BJ (cell line): Measurements from ENCODE around the gene MICAL3. TPM values are rescaled to one million over a fixed set of nuclear protein-coding genes. Genes with fewer than 3 reads are reported as not detected.

Source experiments
- CTCF ChIA-PET: fragments of 350-600 bp; formaldehyde crosslinking; extraction: SDS; loops from one replicate; lab custom pipeline; 2021; ENCODE audit warnings: antibody characterized with exemption, inconsistent platforms; lab: Yijun Ruan, JAX
- POLR2A ChIA-PET: fragments of 300-600 bp; sonication (Branson Sonifier 250); formaldehyde crosslinking; extraction: SDS; loops from one replicate; lab custom pipeline; 2021; ENCODE audit warnings: antibody characterized with exemption; lab: Charles Lee
- DNase-seq: peaks from one replicate; pipeline ENCODE4 v3.0.0-alpha.2; 2011; ENCODE audit warnings: low read depth
- H3K27me3 ChIP-seq: 2 replicates; pipeline ENCODE4 v1.6.0; 2011; ENCODE audit warnings: low read length; ENCODE audit not compliant: control insufficient read depth, insufficient read depth
- H3K36me3 ChIP-seq: 2 replicates; pipeline ENCODE4 v1.5.1; 2011; ENCODE audit warnings: low read length; ENCODE audit not compliant: control insufficient read depth, insufficient read depth
- H3K4me3 ChIP-seq: 2 replicates; pipeline ENCODE4 v1.5.1; 2011; ENCODE audit warnings: low read depth, mild to moderate bottlenecking, control low read depth, low read length
- polyA plus RNA-seq: library from polyadenylated mRNA; depleted of rRNA; stranded (reverse); fragments of >200 nt; gene quantifications from 2 replicates; pipeline ENCODE4 v1.2.3, GENCODE V29; 2011
- TF ChIP-seq, protein P1 (sequence below): IDR thresholded peaks from 2 replicates; pipeline ENCODE4 v1.5.1; 2011; ENCODE audit warnings: low read depth, mild to moderate bottlenecking, control low read depth, inconsistent platforms, low read length, moderate library complexity; ENCODE audit not compliant: insufficient read depth

The MICAL3 gene
- polyA plus RNA-seq, 1 experiment = 16.4 TPM

DNA sequence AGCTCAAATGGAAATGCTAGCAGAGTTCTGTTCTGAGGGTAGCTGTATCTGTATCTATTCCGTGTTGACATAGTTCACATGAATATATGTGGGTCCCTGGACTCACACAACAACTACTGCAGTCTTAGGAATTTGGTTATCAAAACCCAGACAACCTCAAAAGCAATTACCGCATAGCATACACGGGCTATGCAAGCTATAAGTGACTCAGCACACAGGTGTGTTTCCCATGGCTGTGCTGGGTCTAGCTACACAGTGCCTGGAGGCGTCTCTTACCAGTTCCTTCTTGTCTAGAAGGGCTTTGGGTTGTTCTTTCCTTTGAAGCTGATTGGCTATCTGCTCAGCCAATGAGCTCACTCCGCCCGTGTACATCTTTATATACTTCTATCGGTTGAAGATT is 151.9 kb downstream of the MICAL3 start:
- DNase-seq = no peak
- H3K36me3 ChIP-seq = peaks cover 17% of the 10 kb centered on the region
- ChIA-PET CTCF (no interaction called here), POLR2A (no interaction called here)
- TF ChIP-seq, protein P1, sequence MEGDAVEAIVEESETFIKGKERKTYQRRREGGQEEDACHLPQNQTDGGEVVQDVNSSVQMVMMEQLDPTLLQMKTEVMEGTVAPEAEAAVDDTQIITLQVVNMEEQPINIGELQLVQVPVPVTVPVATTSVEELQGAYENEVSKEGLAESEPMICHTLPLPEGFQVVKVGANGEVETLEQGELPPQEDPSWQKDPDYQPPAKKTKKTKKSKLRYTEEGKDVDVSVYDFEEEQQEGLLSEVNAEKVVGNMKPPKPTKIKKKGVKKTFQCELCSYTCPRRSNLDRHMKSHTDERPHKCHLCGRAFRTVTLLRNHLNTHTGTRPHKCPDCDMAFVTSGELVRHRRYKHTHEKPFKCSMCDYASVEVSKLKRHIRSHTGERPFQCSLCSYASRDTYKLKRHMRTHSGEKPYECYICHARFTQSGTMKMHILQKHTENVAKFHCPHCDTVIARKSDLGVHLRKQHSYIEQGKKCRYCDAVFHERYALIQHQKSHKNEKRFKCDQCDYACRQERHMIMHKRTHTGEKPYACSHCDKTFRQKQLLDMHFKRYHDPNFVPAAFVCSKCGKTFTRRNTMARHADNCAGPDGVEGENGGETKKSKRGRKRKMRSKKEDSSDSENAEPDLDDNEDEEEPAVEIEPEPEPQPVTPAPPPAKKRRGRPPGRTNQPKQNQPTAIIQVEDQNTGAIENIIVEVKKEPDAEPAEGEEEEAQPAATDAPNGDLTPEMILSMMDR = no peak
- H3K4me3 ChIP-seq = no peak overlapping the region
- no peaks in the 10 kb centered on the region for H3K27me3 ChIP-seq

DNA sequence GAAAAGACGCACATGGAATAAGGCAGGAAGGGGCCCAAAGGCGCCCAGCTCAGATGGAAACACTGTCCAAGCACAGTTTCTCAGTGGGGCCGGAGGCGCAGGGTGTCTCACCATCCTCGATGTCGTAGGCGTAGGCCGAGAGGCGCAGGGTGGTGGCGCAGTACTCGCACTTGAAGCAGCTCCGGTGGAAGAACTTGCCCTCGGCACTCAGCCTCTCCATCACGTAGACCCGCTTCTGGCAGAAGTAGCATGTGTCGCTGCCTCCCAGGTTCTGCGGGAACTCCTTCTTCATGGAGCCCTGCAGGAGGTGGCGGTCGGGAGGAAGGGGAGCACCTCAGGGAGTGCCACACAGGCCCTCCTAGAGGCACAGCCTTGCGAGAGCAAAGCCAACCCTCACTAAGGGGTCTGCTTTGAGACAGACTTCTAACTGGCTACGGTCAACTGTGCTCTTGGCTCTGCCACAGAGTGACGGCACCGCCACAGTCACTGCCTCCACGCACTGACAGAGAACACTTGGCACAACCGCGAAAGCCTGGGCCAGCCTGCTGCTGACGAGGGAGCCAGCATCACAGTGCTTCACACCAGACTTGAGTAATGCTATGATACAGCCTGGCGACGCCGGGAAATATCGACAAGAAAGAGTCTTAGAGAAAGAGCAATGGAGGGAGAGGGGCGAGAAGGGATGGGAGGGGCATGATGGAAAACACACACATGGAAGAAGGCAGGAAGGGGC is 152.5 kb downstream of the MICAL3 start:
- POLR2A ChIA-PET = no interaction called here
- H3K4me3 ChIP-seq = no peak overlapping the region
- CTCF ChIA-PET = no interaction called here
- H3K27me3 ChIP-seq = no peaks in the 10 kb centered on the region
- TF ChIP-seq, protein P1 = no peak
- H3K36me3 ChIP-seq = peaks cover 17% of the 10 kb centered on the region
- no peak for DNase-seq

DNA sequence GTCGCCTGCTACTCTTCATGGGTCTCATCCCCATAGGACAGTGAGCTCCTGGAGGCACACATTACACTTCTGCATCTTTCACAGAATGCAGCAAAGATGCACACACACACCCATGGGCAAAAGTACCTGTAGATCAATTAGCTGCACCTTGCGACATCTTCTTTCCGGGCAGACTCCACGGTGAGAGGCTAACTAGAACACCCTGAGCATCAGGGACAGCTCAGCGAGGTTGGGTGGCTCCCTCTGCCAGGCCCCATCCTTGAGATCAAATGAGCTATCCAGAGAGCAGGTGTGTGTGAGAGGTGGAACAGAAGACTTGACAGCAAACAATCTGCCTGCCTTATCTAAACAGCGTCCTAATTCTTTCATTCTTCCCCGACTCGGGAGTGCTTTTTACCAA is 154.0 kb downstream of the MICAL3 start:
- no peak for DNase-seq
- ChIA-PET CTCF (interaction anchor here (1.0 kb wide), 2 partner anchors 24 to 156 kb away, joined by 3 to 4 read pairs; no protein-coding TSS in a partner anchor), POLR2A (interaction anchor here (0.7 kb wide), 1 partner anchor 93 kb away, joined by 3 read pairs; no protein-coding TSS in a partner anchor)
- Histone ChIP-seq H3K4me3 (no peak overlapping the region), H3K27me3 (no peaks in the 10 kb centered on the region), H3K36me3 (peaks cover 18% of the 10 kb centered on the region)
- TF ChIP-seq, protein P1 = no peak

DNA sequence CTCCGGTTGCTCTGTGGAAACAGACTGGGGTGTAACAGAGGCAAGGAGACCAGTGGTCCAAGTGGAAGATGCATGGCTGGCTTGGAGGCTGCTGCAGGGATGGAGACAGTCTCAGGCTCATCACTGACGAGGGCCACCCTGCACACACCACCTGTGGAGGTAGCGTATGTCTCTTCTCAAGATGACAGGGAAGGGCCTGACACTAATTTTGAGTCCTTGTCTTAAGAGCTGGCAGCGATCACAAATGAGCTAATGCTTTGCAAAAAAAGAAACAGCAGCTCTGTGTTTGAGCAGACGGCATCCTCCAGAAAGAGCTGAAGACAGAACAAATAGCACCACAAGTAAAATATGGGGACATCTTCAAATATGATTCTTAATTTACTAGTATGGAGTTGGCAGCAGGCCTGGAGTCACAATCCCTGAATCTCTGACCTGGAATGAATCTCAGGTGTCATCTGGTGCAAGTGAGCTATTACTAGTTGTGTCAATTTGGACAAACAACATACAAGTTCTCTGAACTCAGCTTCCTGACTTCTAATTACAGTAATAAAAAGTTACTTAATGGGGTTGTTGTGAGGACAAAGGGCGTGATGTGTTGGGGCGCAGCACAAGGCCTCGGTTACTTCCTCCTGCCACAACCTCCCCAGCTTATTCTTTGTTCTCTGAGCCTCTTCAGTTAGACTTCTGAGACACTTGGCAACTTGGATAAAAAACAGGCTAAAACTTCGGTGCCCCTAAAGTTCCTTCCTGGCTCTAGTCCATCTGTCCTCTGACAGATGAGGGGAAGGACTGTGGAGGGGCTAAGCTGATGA is 154.9 kb downstream of the MICAL3 start:
- TF ChIP-seq, protein P1 = no peak
- no peak overlapping the region for H3K4me3 ChIP-seq
- no peaks in the 10 kb centered on the region for H3K27me3 ChIP-seq
- CTCF ChIA-PET = interaction anchor here (1.0 kb wide), 2 partner anchors 23 to 37 kb away, joined by 3 to 4 read pairs; no protein-coding TSS in a partner anchor
- peaks cover 20% of the 10 kb centered on the region for H3K36me3 ChIP-seq
- DNase-seq = no peak
- POLR2A ChIA-PET = no interaction called here

DNA sequence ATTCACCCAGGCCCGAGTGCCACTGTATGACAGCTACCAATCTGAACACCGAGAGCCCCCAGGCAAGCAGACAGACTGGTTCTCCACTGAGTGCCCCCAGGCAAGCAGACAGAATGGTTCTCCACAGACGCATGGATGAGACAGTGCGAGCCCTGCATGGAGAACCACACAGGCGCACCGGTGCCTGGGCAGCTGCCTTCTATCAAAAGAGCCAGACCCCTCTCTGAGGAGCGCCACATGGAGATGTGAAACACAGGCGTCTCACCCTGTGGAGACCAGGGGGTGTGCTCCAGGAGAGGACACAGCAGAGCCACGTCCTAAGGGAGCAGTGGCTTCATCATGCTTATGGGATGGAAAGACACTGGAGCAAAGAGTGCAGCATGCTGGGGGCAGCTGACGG is 155.6 kb downstream of the MICAL3 start:
- Histone ChIP-seq H3K4me3 (no peak overlapping the region), H3K27me3 (no peaks in the 10 kb centered on the region), H3K36me3 (peaks cover 23% of the 10 kb centered on the region)
- TF ChIP-seq, protein P1 = no peak
- ChIA-PET CTCF (interaction anchor here (0.6 kb wide), 1 partner anchor 42 kb away, joined by 3 read pairs; no protein-coding TSS in a partner anchor), POLR2A (no interaction called here)
- DNase-seq = no peak
